SK-N-SH treated with all-trans-retinoic acid at 6 μM for 48 hours (cell line): ENCODE measurements around the gene ABCB11.

Experiments used
- ATAC-seq: fragments of 200-7000 bp; cut with Tn5 transposase; 3 replicates; pipeline ENCODE4 v1.9.1; 2020; ENCODE audit warnings: mild to moderate bottlenecking, moderate library complexity
- ARNTL ChIP-seq: fragments of 450-650 bp; formaldehyde crosslinking; IDR thresholded peaks from 2 replicates; pipeline ENCODE4 v1.5.0; 2020; ENCODE audit warnings: low read depth, mild to moderate bottlenecking, moderate library complexity, borderline replicate concordance
- CSDC2 ChIP-seq: fragments of 250-450 bp; sonication (Bioruptor Pico); IDR thresholded peaks from 2 replicates; pipeline ENCODE4 v1.5.0; 2020; ENCODE audit warnings: mild to moderate bottlenecking, moderate library complexity
- ESRRG ChIP-seq: fragments of 250-450 bp; sonication (Bioruptor Pico); IDR thresholded peaks from 2 replicates; pipeline ENCODE4 v1.6.1; 2021; ENCODE audit warnings: mild to moderate bottlenecking
- ISL1 ChIP-seq: fragments of 250-450 bp; sonication (Bioruptor Pico); IDR thresholded peaks from 2 replicates; pipeline ENCODE4 v2.1.2; 2022; ENCODE audit warnings: mild to moderate bottlenecking, moderate library complexity
- OSR1 ChIP-seq: fragments of 250-450 bp; sonication (Bioruptor Pico); IDR thresholded peaks from 2 replicates; pipeline ENCODE4 v1.8.0; 2022; ENCODE audit warnings: moderate library complexity, mild to moderate bottlenecking, inconsistent platforms
- PATZ1 ChIP-seq: fragments of 250-450 bp; sonication (Bioruptor Pico); IDR thresholded peaks from 2 replicates; pipeline ENCODE4 v1.8.0; 2020; ENCODE audit warnings: mild to moderate bottlenecking, moderate library complexity, borderline replicate concordance
- POU6F1 ChIP-seq: fragments of 250-450 bp; sonication (Bioruptor Pico); IDR thresholded peaks from 2 replicates; pipeline ENCODE4 v1.8.0; 2021; ENCODE audit warnings: low read depth, mild to moderate bottlenecking, moderate library complexity, borderline replicate concordance
- PPARA ChIP-seq: fragments of 250-450 bp; sonication (Bioruptor Pico); IDR thresholded peaks from 2 replicates; pipeline ENCODE4 v1.5.0; 2020; ENCODE audit warnings: mild to moderate bottlenecking, borderline replicate concordance
- RARB ChIP-seq: fragments of 250-450 bp; sonication (Bioruptor Pico); IDR thresholded peaks from 2 replicates; pipeline ENCODE4 v1.8.0; 2021; ENCODE audit warnings: mild to moderate bottlenecking, moderate library complexity
- SNAI2 ChIP-seq: fragments of 250-450 bp; sonication (Bioruptor Pico); IDR thresholded peaks from 2 replicates; pipeline ENCODE4 v1.5.0; 2020; ENCODE audit warnings: mild to moderate bottlenecking, moderate library complexity
- TCF4 ChIP-seq: fragments of 250-450 bp; sonication (Bioruptor Pico); IDR thresholded peaks from 2 replicates; pipeline ENCODE4 v1.8.0; 2021; ENCODE audit warnings: mild to moderate bottlenecking, moderate library complexity, borderline replicate concordance
- TOX ChIP-seq: fragments of 250-450 bp; sonication (Bioruptor Pico); IDR thresholded peaks from 2 replicates; pipeline ENCODE4 v1.8.0; 2021; ENCODE audit warnings: mild to moderate bottlenecking, moderate library complexity, borderline replicate concordance
- ZC3H10 ChIP-seq: fragments of 250-450 bp; sonication (Bioruptor Pico); IDR thresholded peaks from 2 replicates; pipeline ENCODE4 v1.5.1; 2021; ENCODE audit warnings: mild to moderate bottlenecking, moderate library complexity
- ZFP3 ChIP-seq: fragments of 250-450 bp; sonication (Bioruptor Pico); IDR thresholded peaks from 2 replicates; pipeline ENCODE4 v1.5.0; 2020; ENCODE audit warnings: mild to moderate bottlenecking, moderate library complexity
- ZFP30 ChIP-seq: fragments of 450-650 bp; formaldehyde crosslinking; IDR thresholded peaks from 2 replicates; pipeline ENCODE4 v1.5.0; 2022; ENCODE audit warnings: mild to moderate bottlenecking, moderate library complexity
- ZNF565 ChIP-seq: fragments of 450-650 bp; formaldehyde crosslinking; conservative IDR thresholded peaks from 2 replicates; pipeline ENCODE4 v1.5.0; 2020; ENCODE audit warnings: low read depth, mild to moderate bottlenecking, moderate library complexity
- ZNF70 ChIP-seq: fragments of 450-650 bp; formaldehyde crosslinking; IDR thresholded peaks from 2 replicates; pipeline ENCODE4 v1.5.0; 2020; ENCODE audit warnings: mild to moderate bottlenecking, moderate library complexity
- TF ChIP-seq, protein P1 (sequence below): fragments of 250-450 bp; sonication (Bioruptor Pico); IDR thresholded peaks from 2 replicates; pipeline ENCODE4 v1.5.1; 2020; ENCODE audit warnings: low read depth, mild to moderate bottlenecking, moderate library complexity
- TF ChIP-seq, protein P2 (sequence below): fragments of 250-450 bp; sonication (Bioruptor Pico); IDR thresholded peaks from 2 replicates; pipeline ENCODE4 v1.5.0; 2020; ENCODE audit warnings: mild to moderate bottlenecking, moderate library complexity

ABCB11 gene

GRCh38 chr2:168930242-168930641 is 100.9 kb downstream of the ABCB11 start:
- no peak for ATAC-seq
- TF ChIP-seq, protein P1, sequence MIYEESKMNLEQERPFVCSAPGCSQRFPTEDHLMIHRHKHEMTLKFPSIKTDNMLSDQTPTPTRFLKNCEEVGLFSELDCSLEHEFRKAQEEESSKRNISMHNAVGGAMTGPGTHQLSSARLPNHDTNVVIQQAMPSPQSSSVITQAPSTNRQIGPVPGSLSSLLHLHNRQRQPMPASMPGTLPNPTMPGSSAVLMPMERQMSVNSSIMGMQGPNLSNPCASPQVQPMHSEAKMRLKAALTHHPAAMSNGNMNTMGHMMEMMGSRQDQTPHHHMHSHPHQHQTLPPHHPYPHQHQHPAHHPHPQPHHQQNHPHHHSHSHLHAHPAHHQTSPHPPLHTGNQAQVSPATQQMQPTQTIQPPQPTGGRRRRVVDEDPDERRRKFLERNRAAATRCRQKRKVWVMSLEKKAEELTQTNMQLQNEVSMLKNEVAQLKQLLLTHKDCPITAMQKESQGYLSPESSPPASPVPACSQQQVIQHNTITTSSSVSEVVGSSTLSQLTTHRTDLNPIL (CRISPR knock-in tag), result no peak
- TF ChIP-seq ZNF70 (CRISPR knock-in tag), result no peak
- no peak for TF ChIP-seq ZC3H10 (CRISPR knock-in tag)
- TF ChIP-seq ZFP30 (CRISPR knock-in tag), result no peak
- no peak for TF ChIP-seq ESRRG (CRISPR knock-in tag)
- no peak for TF ChIP-seq SNAI2
- TF ChIP-seq CSDC2 (CRISPR knock-in tag), result no peak
- no peak for TF ChIP-seq POU6F1 (CRISPR knock-in tag)
- TF ChIP-seq TOX, result no peak
- TF ChIP-seq OSR1 (CRISPR knock-in tag), result no peak
- TF ChIP-seq ZNF565, result no peak
- TF ChIP-seq ARNTL (CRISPR knock-in tag), result no peak
- TF ChIP-seq, all 23 proteins: peak for 0

- ATAC-seq, result no peak
- TF ChIP-seq ZC3H10 (CRISPR knock-in tag), result no peak
- TF ChIP-seq ISL1 (CRISPR knock-in tag), result peak; percentile 38; the same call in 1 of the 2 replicates
These were observed 102.1 kb downstream of the ABCB11 start for GRCh38 chr2:168929031-168929430.

GRCh38 chr2:168928113-168928831 is 102.9 kb downstream of the ABCB11 start:
- TF ChIP-seq PATZ1 (no peak), RARB (CRISPR knock-in tag) (no peak), ESRRG (CRISPR knock-in tag) (no peak), OSR1 (CRISPR knock-in tag) (no peak), TCF4 (no peak), ZNF70 (CRISPR knock-in tag) (no peak), ZFP3 (CRISPR knock-in tag) (no peak)
- TF ChIP-seq, protein P2, sequence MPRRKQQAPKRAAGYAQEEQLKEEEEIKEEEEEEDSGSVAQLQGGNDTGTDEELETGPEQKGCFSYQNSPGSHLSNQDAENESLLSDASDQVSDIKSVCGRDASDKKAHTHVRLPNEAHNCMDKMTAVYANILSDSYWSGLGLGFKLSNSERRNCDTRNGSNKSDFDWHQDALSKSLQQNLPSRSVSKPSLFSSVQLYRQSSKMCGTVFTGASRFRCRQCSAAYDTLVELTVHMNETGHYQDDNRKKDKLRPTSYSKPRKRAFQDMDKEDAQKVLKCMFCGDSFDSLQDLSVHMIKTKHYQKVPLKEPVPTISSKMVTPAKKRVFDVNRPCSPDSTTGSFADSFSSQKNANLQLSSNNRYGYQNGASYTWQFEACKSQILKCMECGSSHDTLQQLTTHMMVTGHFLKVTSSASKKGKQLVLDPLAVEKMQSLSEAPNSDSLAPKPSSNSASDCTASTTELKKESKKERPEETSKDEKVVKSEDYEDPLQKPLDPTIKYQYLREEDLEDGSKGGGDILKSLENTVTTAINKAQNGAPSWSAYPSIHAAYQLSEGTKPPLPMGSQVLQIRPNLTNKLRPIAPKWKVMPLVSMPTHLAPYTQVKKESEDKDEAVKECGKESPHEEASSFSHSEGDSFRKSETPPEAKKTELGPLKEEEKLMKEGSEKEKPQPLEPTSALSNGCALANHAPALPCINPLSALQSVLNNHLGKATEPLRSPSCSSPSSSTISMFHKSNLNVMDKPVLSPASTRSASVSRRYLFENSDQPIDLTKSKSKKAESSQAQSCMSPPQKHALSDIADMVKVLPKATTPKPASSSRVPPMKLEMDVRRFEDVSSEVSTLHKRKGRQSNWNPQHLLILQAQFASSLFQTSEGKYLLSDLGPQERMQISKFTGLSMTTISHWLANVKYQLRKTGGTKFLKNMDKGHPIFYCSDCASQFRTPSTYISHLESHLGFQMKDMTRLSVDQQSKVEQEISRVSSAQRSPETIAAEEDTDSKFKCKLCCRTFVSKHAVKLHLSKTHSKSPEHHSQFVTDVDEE (CRISPR knock-in tag), result no peak
- no peak for ATAC-seq

- TF ChIP-seq PPARA (no peak), ZC3H10 (CRISPR knock-in tag) (no peak)
- TF ChIP-seq, all 23 proteins: peak for 0
- no peak for ATAC-seq
These were observed 104.3 kb downstream of the ABCB11 start for GRCh38 chr2:168926621-168927386.
